GM12878 (cell line): Measurements from ENCODE around the gene DDIT4. TPM values are rescaled to one million over a fixed set of nuclear protein-coding genes. Genes with fewer than 3 reads are reported as not detected.
A peak's percentile ranks its signal among the peaks of the same experiment; 100 is the strongest.

Source experiments
- CEBPB ChIP-seq, 2 experiments: fragments of 150-350 bp in 1 of 2; IDR thresholded peaks; 2 replicates each; pipeline ENCODE4 v1.6.1; 2012 to 2014; ENCODE audit warnings: low read depth in 2 of 2, low read length in 2 of 2, borderline replicate concordance in 1 of 2, inconsistent platforms in 1 of 2
- CHD2 ChIP-seq: IDR thresholded peaks from 2 replicates; pipeline ENCODE4 v1.6.1; 2011; ENCODE audit warnings: low read depth, low read length, improper control_type of control experiment, borderline replicate concordance
- GATAD2B ChIP-seq: fragments of 450-650 bp; conservative IDR thresholded peaks from 2 replicates; pipeline ENCODE4 v1.6.1; 2017; ENCODE audit warnings: low read depth, mild to moderate bottlenecking, moderate library complexity
- IRF5 ChIP-seq: fragments of 450-650 bp; IDR thresholded peaks from 2 replicates; pipeline ENCODE4 v1.6.1; 2017; ENCODE audit warnings: borderline replicate concordance
- MTA3 ChIP-seq: IDR thresholded peaks from 2 replicates; pipeline ENCODE4 v1.6.1; 2012; ENCODE audit warnings: low read length, inconsistent platforms, borderline replicate concordance
- PRDM15 ChIP-seq: fragments of 450-650 bp; formaldehyde crosslinking; IDR thresholded peaks from 2 replicates; pipeline ENCODE4 v1.4.0; 2020; ENCODE audit warnings: mild to moderate bottlenecking, moderate library complexity
- RELB ChIP-seq: fragments of 450-650 bp; IDR thresholded peaks from 2 replicates; pipeline ENCODE4 v1.6.1; 2017; ENCODE audit warnings: low read depth, mild to moderate bottlenecking, moderate library complexity
- SREBF1 ChIP-seq: IDR thresholded peaks from 2 replicates; pipeline ENCODE4 v1.6.1; 2012; ENCODE audit warnings: mild to moderate bottlenecking, low read length
- TARDBP ChIP-seq: IDR thresholded peaks from 2 replicates; pipeline ENCODE4 v1.6.1; 2016; ENCODE audit warnings: borderline replicate concordance
- TBL1XR1 ChIP-seq: IDR thresholded peaks from 2 replicates; pipeline ENCODE4 v1.6.1; 2012; ENCODE audit warnings: low read depth, low read length, improper control_type of control experiment
- TCF7 ChIP-seq: IDR thresholded peaks from 2 replicates; pipeline ENCODE4 v1.6.1; 2014; ENCODE audit warnings: antibody characterized with exemption, borderline replicate concordance
- USF1 ChIP-seq: IDR thresholded peaks from 2 replicates; pipeline ENCODE4 v1.6.1; 2011; ENCODE audit warnings: borderline replicate concordance, low read depth, mild to moderate bottlenecking, moderate library complexity, mixed read lengths, low read length; ENCODE audit not compliant: insufficient read depth; ENCODE audit errors: extremely low read length
- ZBTB40 ChIP-seq: fragments of 450-650 bp; IDR thresholded peaks from 2 replicates; pipeline ENCODE4 v1.6.1; 2016; ENCODE audit warnings: mild to moderate bottlenecking, moderate library complexity, borderline replicate concordance
- polyA plus RNA-seq, 11 experiments: library from polyadenylated mRNA; depleted of rRNA in 4 of 11; unstranded in 6 of 11; stranded (reverse) in 5 of 11; fragments of >200 nt; fragmentation: Nextera tagmentation in 4 of 11; fragmentation: Illumina TruSeq in 1 of 11; extraction: Ambion mirVana in 4 of 11; extraction: Trizol in 1 of 11; gene quantifications; 1 replicate in 1 of 11; 2 replicates in 10 of 11; pipeline versions ENCODE4 v1.2.1 to v1.2.3, GENCODE V29; 2011 to 2016; ENCODE audit warnings: inconsistent platforms in 2 of 11, missing spikeins in 2 of 11, low read depth in 1 of 11
- total RNA-seq, 4 experiments: library from RNA; depleted of rRNA in 3 of 4; stranded (reverse); fragments of >200 nt in 3 of 4; fragmentation: Illumina TruSeq in 1 of 4; extraction: Trizol in 1 of 4; gene quantifications; 2 replicates each; pipeline versions ENCODE4 v1.2.1 to v1.2.3, GENCODE V29; 2013 to 2021

Gene DDIT4
- total and polyA plus RNA-seq, 10 of the 15 experiments (the other 5 are each of a cell fraction or from before 2014, with no cell fraction given): 2.1 to 277 (median 183) TPM

- peak; percentile 34; the same call in 1 of the 2 replicates for TF ChIP-seq ZBTB40
- no peak for TF ChIP-seq MTA3
- TF ChIP-seq USF1: peak; percentile 26
- no peak for TF ChIP-seq CEBPB (IDR thresholded peaks at IDR 0.05; ENCODE audit: borderline replicate concordance in 1 of 2, low read depth in 2 of 2, low read length in 2 of 2)
- peak; percentile 42; the same call in 1 of the 2 replicates for TF ChIP-seq PRDM15 (CRISPR knock-in tag)
- peak; percentile 36; the same call in 1 of the 2 replicates for TF ChIP-seq TBL1XR1
- TF ChIP-seq RELB: no peak
- TF ChIP-seq GATAD2B: no peak
- TF ChIP-seq IRF5: no peak
- TF ChIP-seq SREBF1: no peak
- no peak for TF ChIP-seq TCF7
- TF ChIP-seq CHD2: peak; percentile 83
- no peak for TF ChIP-seq TARDBP
These were observed 24.3 kb downstream of the DDIT4 start (continued) for GRCh38 chr10:72297805-72298591.
